ENCODE measurements around the gene EXOG.

EXOG gene

DNA sequence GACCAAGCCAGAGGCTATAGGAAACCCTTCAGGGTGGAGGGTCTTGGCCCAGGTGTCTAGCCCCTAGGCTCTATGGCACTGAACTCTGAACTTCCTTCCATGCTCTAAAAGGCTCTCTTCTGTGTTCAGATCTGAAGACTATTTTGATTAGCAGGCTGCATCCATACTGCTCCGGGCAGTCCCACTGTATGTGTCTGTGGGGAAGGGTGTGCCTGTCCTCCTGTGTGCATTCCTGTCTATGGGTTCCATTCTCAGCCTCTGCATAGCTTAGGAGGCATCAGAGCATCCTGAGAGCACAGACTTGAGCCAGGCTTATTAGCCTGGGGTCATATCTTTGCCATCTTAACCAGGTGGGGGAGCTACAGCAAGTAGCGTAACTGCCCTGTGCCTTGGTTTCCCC is 38.0 kb downstream of the EXOG start:
- H3K4me3 ChIP-seq (ENCODE audit: low read length), result no peak overlapping the region
- TF ChIP-seq, protein P1, sequence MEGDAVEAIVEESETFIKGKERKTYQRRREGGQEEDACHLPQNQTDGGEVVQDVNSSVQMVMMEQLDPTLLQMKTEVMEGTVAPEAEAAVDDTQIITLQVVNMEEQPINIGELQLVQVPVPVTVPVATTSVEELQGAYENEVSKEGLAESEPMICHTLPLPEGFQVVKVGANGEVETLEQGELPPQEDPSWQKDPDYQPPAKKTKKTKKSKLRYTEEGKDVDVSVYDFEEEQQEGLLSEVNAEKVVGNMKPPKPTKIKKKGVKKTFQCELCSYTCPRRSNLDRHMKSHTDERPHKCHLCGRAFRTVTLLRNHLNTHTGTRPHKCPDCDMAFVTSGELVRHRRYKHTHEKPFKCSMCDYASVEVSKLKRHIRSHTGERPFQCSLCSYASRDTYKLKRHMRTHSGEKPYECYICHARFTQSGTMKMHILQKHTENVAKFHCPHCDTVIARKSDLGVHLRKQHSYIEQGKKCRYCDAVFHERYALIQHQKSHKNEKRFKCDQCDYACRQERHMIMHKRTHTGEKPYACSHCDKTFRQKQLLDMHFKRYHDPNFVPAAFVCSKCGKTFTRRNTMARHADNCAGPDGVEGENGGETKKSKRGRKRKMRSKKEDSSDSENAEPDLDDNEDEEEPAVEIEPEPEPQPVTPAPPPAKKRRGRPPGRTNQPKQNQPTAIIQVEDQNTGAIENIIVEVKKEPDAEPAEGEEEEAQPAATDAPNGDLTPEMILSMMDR (conservative IDR thresholded peaks at IDR 0.05; ENCODE audit: low read length), result no peak
- no peak for DNase-seq (ENCODE audit: low read depth)

DNA sequence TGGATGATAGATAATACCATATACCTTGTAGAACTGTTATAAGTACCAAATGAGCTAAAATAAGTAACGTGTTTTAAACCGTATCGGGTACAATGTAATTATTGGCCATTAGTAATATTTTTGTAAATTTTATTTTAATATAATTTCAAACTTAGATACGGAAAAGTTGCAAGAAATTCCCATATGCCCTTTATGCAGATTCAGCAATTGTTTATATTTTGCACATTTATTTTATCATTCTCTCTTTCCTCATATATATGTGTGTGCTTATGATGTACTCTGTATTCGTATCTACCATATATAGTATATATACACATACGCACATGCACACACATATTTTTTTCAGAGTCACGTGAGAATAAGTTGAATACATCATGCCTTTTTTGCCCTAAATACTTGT is 38.5 kb downstream of the EXOG start:
- DNase-seq (ENCODE audit: low read depth), result no peak
- TF ChIP-seq, protein P1 (conservative IDR thresholded peaks at IDR 0.05; ENCODE audit: low read length), result no peak
- no peak overlapping the region for H3K4me3 ChIP-seq (ENCODE audit: low read length)

DNA sequence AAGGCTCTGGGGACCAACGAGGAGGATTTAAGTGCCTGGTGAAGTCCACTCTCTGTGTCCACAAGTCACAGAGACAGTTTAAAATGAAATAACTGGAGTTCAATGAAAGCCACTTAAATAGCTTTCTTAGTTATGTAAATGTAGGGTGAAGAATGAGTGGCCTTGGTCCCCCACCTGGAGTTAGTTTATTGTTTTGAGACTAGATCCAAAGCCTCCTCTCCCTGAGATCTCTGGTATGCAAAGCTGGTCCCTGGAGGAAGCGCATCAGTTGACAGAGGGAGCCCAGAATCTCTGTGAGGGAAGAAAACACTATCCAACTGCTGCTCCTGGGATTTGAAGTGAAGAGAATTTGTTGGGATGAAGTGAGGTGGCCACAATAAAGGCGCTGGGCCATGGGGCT is 40.5 kb downstream of the EXOG start:
- DNase-seq (ENCODE audit: low read depth), result no peak
- TF ChIP-seq, protein P1 (conservative IDR thresholded peaks at IDR 0.05; ENCODE audit: low read length), result no peak
- no peak overlapping the region for H3K4me3 ChIP-seq (ENCODE audit: low read length)

DNA sequence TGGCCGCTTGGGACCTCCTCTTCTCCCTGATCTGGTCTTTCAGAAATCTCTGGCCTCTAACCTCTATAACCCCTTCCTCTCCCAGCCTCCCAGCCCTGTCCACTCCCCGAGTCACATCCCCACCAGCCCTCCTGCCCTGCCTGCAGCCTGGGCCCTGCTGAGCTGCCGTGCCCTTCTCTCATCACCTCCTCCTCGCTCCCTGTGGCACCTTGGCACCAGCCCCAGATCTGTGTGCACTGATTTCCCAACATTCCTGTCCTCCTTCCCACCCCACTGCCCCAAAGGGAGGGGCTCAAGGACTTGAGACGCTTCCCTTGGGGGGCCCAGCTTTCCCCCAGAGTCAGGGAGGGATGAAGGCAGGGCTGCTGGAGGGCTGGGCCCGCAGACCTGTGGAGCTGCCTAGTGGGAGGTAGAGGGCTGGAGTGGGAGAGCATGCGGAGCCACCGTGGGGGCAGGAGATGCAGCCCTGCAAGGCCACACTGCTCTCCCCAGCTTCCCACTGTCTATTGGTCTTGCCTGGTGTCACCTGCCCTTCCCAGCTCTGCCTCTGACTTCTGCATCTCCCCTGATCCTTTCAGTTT is 42.7 kb downstream of the EXOG start:
- TF ChIP-seq, protein P1 (conservative IDR thresholded peaks at IDR 0.05; ENCODE audit: low read length), result no peak
- H3K4me3 ChIP-seq (ENCODE audit: low read length), result no peak overlapping the region
- peak; percentile 11 for DNase-seq (ENCODE audit: low read depth)

DNA sequence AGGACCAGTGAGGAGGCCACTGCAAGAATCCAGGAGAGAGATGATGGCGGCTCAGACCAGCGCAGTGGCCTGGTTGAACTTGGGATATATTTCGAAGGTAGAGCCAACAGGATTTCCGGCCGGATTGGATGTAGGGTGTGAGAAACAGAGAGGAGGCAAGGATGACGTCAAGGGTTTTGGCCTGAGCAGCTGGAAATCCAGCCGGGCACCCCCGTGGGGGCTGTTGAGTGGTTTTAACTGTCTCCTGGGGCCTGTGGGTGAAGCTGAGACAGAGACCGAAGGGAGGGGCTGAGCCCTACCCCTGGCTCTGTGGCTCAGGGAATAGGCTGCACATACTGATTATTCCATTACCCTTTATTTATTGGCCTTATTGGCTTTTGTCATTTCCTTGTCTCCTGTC is 45.7 kb downstream of the EXOG start:
- no peak for DNase-seq (ENCODE audit: low read depth)
- TF ChIP-seq, protein P1 (conservative IDR thresholded peaks at IDR 0.05; ENCODE audit: low read length), result no peak
- no peak overlapping the region for H3K4me3 ChIP-seq (ENCODE audit: low read length)

DNA sequence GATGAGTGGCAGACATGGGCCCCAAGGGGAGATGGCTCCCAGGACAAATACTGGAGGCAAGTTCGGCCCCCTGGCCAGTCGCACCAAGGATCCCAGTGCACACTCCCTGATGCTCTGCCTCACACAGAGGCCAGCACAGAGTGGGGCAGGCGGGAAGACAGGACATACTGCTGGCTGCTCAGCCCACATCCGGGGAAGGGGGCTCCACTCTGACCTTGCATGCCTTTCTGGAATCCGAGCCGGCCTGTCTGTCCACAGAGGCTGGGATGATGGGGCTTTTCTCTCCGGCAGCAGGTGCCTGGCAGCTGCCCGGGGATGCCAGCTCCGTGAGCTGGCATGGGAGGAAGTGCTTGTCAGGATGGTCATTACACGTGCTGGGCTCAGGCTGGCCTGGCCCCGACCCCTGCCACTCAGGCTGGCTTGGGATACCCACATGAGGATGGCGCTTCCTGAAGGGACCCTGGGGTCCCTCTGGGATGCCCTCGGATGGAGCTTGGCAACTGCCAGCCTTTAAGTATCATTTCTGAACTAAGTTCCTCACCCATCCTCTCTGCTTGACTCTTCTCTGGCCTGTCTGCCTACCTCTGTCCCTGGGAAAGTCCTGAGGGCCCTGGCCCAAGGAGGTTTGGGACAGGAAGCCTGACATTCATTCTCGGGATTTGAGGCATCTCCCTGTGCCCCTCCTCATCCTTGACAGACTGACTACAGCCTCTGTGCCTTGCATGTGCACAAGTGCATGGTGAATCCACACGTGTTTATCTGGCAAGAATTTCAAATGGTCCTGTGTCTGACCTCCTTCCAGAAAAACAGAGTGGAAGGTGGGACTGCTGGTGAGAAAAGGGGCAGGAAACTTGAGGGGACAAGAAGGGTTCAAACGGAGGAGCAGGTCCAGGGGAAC is 46.5 kb downstream of the EXOG start:
- no peak overlapping the region for H3K4me3 ChIP-seq (ENCODE audit: low read length)
- no peak for DNase-seq (ENCODE audit: low read depth)
- TF ChIP-seq, protein P1 (conservative IDR thresholded peaks at IDR 0.05; ENCODE audit: low read length), result no peak

DNA sequence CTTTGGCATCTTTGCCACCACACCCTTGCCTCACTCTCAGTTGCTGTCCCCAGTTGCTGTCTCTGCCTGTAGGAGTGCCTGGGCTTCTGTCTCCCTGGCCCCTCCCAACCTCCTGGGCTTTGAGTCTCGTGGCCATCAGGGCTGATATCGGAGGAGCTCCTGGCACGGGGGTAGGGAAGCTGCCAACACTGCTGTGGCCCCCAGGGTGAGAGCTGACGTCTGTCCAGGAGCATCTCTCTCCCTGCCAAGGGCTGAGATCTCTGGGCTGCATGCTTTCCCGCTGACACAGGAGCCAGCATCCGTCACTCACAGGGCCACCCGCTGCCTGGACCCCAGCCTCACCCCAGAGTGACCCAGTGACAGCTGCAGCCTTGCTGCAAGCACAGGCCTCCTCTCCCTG is 47.4 kb downstream of the EXOG start:
- DNase-seq (ENCODE audit: low read depth), result no peak
- no peak overlapping the region for H3K4me3 ChIP-seq (ENCODE audit: low read length)
- TF ChIP-seq, protein P1 (conservative IDR thresholded peaks at IDR 0.05; ENCODE audit: low read length), result no peak
